DND-41 (cell line): ENCODE results near the gene PPARD.

Experiments
- CTCF ChIP-seq: IDR thresholded peaks from 2 replicates; pipeline ENCODE4 v1.5.1; 2012; ENCODE audit warnings: borderline replicate concordance, low read length, moderate library complexity, mild to moderate bottlenecking; ENCODE audit not compliant: poor library complexity, severe bottlenecking; ENCODE audit errors: extremely low read depth
- EZH2 ChIP-seq: IDR thresholded peaks from 3 replicates; pipeline ENCODE4 v1.6.1; 2012; ENCODE audit warnings: borderline replicate concordance, low read depth, mild to moderate bottlenecking, moderate library complexity, low read length, inconsistent platforms; ENCODE audit not compliant: severe bottlenecking

GRCh38 chr6:35370785-35371493 is 28.6 kb downstream of the PPARD start:
- TF ChIP-seq CTCF (no peak), EZH2 (no peak)
